NCI-H82 treated with DMSO at 0.1 percent for 48 hours (cell line): ENCODE results near the gene HLA-DOA.

Experiments used
- DNase-seq: peaks from one replicate; lab custom pipeline; 2025; ENCODE audit not compliant: unreplicated experiment; lab: John Stamatoyannopoulos, UW

Gene HLA-DOA

GRCh38 chr6:32980488-32981038 is 28.8 kb downstream of the HLA-DOA start:
- DNase-seq: no peak

GRCh38 chr6:32979720-32980487 is 29.5 kb downstream of the HLA-DOA start:
- no peak for DNase-seq

GRCh38 chr6:32977953-32978324 is 31.5 kb downstream of the HLA-DOA start:
- no peak for DNase-seq

GRCh38 chr6:32977272-32977952 is 32.0 kb downstream of the HLA-DOA start:
- no peak for DNase-seq

- DNase-seq: no peak
Measured at GRCh38 chr6:32976334-32977069, 32.9 kb downstream of the HLA-DOA start.

GRCh38 chr6:32975886-32976285 is 33.5 kb downstream of the HLA-DOA start:
- DNase-seq: no peak

- DNase-seq: no peak
Measured at GRCh38 chr6:32974541-32975308, 34.7 kb downstream of the HLA-DOA start.

- DNase-seq: no peak
Measured at GRCh38 chr6:32974016-32974333, 35.4 kb downstream of the HLA-DOA start.

GRCh38 chr6:32973144-32974015 is 36.0 kb downstream of the HLA-DOA start:
- DNase-seq: no peak

- no peak for DNase-seq
Measured at GRCh38 chr6:32972353-32973143, 36.8 kb downstream of the HLA-DOA start.

- peak; percentile 100 for DNase-seq
Measured at GRCh38 chr6:32971581-32972352, 37.6 kb downstream of the HLA-DOA start.

- DNase-seq: no peak
Measured at GRCh38 chr6:32971242-32971580, 38.2 kb downstream of the HLA-DOA start.

GRCh38 chr6:32970413-32971241 is 38.8 kb downstream of the HLA-DOA start:
- DNase-seq: peak; percentile 69

GRCh38 chr6:32969685-32970412 is 39.5 kb downstream of the HLA-DOA start:
- DNase-seq: peak; percentile 76

- DNase-seq: no peak
Measured at GRCh38 chr6:32968867-32969684, 40.3 kb downstream of the HLA-DOA start.
